ENCODE measurements around the gene MT1H. TPM values are rescaled to one million over a fixed set of nuclear protein-coding genes. Genes with fewer than 3 reads are reported as not detected.

MT1H gene
- total RNA-seq, 1 donor from 2014 or later = not detected

DNA sequence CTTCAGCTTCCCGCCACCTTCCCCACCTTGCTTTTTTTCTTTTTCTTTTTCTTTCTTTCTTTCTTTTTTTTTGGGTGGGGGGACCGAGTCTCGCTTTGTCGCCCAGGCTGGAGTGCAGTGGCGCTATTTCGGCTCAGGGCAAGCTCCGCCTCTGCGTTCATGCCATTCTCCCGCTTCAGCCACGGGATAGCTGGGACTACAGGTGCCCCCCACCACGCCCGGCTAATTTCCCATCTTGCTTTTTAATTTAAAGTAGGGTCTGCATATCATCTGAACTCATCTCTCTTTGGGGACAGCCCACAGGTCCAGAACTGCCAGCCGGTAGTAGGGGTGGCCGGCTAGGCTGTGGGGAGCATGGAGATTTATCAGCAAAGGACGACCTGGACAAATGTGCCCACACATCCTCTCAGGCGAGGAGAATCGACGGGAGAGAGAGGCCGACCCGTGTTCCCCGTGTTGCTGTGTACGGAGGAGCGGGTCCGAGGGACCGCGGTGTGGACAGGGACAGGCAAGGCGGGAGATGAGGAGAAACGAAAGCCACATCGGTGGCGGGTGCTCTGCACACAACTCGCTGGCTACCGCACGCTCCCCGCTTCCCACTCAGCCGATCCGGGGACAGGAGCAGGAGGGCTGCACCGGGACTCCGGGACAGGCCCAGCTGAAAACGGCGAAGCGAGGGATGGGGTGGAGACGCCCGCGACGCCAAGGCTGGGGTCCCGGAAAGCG is 34.7 kb upstream of the MT1H start:
- intact Hi-C loops (cut with DNase I) = no loop called here
- ATAC-seq (no peak), DNase-seq (ENCODE audit: low spot score) (peak; percentile 53)

DNA sequence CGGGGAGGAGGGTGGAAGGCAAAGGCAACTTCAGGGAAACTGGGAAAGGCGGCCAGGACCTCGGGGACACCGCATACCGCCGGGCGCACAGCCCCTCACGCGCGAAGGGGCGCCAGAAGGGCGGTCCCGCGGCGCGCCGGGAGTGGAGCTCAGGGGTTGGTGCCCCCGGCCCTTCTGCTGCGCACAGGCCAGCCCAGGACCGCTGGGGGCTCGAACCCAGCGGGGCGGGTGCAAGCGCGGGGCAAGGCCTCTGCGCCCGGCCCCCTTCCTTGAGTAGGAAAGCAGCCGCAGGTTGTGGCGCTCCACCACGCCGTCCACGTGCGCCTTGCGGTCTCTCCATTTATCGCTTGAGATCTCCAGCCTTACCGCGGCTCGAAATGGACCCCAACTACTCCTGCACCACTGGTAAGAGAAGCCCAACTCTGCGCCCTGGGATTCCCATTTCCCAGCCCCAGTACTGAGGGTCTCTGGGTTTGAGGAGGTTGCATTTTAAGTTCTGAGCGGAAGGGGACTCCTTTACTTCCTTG is 34.1 kb upstream of the MT1H start:
- ATAC-seq = no peak
- intact Hi-C loops (cut with DNase I) = no loop called here
- DNase-seq (ENCODE audit: low spot score) = no peak

DNA sequence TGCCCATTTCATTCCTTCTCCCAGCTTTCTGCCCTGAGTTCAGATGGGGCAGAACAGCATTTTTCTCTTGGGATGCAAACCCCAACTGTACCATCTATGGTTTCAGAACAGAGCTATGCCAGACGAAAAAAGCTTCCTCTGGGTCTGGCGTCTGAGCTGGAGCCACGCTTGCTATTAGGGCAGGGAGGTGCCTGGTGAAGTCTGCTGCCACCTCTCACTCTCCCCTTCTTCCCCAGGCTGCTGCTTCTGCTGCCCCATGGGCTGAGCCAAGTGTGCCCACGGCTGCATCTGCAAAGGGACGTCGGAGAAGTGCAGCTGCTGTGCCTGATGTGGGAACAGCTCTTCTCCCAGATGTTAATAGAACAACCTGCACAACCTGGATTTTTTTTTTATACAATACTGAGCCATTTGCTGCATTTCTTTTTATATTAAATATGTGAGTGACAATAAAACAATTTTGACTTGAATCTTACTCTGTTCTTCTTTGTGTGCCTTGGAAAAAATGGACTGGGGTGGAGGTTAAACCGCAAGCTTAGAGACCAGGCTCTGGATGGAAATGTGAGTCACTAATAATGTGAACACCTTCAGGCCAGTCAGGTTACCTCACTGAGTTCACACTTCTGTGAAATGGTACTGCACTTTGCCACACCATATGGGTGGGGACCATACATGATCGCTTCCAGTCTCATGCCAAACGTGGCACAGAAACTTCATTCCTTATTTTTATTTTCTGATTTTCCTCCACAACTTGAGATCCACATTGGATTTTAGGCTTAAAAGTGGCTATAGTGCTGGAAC is 32.8 kb upstream of the MT1H start:
- intact Hi-C loops (cut with DNase I) = no loop called here
- DNase-seq (ENCODE audit: low spot score) (peak; percentile 27), ATAC-seq (no peak)

DNA sequence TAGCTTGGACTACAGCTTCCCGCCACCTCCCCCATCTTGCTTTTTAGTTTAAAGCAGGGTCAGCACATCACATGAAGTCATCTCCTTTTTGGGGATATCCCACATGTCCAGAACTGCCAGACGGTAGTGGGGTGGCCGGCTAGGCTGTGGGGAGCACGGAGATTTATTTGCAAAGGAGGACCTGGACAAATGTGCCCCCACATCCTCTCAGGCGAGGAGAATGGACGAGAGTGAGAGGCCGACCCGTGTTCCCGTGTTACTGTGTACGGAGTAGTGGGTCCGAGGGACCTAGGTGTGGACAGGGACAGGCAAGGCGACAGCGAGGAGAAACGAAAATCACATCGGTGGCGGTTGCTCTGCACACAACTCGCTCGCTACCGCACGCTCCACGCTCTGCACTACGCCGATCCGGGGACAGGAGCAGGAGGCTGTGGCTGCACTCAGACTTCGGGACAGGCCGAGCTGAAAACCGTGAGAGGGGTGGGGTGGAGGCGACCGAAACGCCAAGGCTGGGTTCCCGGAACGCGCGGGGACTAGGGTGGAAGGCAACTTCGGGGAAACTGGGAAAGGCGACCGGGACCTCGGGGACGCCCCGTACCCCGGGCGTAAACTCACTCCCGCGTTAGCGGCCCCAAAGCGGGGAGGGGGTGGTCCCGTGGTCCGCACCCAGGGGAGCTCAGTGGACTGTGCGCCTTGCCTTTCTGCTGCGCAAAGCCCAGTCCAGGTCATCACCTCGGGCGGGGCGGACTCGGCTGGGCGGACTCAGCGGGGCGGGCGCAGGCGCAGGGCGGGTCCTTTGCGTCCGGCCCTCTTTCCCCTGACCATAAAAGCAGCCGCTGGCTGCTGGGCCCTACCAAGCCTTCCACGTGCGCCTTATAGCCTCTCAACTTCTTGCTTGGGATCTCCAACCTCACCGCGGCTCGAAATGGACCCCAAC is 31.5 kb upstream of the MT1H start, which contains the start of gene MT1A:
Gene MT1A (plus strand): TSS at position 853 of the 937 bp plus-strand sequence. CDS start 73 bp downstream, at position 926.
- DNase-seq (ENCODE audit: low spot score) = peak; percentile 87
- intact Hi-C loops (cut with DNase I) = no loop called here

DNA sequence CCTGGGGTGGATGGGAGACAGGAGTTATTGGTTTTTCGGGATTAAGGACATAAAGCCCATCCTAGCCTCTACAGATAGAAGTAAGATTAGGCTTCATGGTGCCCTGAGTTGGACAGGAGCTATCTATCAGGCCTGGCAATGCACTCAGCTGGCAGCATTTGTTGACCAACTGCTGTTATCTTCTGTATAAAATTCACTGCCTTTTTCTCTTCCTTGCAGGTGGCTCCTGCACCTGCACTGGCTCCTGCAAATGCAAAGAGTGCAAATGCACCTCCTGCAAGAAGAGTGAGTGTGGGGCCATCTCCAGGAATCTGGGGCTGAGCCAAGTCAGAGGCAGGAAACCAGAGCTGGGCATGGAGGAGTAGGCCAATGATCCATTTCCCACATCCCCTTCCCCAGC is 30.6 kb upstream of the MT1H start:
- DNase-seq (ENCODE audit: low spot score) (peak; percentile 45), ATAC-seq (no peak)
- intact Hi-C loops (cut with DNase I) = no loop called here

More for the DNA sequence above, 31.5 kb upstream of the MT1H start, which contains the start of gene MT1A:
- peak; percentile 88 for ATAC-seq

DNA sequence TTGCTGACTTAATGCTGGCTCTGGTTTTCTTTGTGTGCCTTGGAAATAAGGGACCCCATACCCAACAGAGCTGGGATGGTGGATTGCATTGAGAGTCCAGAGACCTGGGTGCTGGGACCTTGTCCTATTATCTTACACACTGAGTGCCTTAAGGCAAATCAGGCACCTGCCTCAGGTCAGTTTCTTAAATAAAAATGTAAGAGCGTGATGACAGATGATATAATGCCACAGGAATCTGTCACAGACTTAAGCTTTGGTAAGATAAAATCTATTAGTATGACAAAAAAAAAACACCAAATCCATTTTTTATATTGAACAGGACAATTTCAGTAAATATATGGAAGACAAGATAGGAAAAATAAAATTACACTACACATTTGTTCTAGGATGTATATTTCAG is 29.5 kb upstream of the MT1H start:
- no peak for DNase-seq (ENCODE audit: low spot score)

DNA sequence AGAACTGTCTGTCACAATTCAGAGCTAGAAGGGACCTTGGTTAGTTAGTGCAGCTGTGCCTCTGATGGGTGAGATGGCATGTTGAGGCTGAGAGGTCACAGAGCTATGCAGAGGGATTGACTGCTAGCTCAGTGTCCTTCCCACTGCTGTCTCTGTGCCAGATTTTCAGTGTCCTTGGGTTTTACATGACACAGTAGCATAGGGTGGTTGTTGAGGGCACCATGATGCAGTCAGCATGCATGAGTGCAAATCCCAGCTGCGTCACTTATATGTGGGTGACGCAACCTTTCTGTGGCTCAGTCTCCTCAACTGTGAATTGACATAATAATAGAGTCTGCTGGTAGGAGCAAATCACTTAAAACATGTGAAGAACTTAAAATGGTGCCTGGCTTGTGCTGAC is 28.4 kb upstream of the MT1H start:
- DNase-seq (ENCODE audit: low spot score) = no peak
- no peak for ATAC-seq
- intact Hi-C loops (cut with DNase I) = no loop called here

More for the DNA sequence above, 29.5 kb upstream of the MT1H start:
- ATAC-seq = no peak
- intact Hi-C loops (cut with DNase I) = no loop called here

DNA sequence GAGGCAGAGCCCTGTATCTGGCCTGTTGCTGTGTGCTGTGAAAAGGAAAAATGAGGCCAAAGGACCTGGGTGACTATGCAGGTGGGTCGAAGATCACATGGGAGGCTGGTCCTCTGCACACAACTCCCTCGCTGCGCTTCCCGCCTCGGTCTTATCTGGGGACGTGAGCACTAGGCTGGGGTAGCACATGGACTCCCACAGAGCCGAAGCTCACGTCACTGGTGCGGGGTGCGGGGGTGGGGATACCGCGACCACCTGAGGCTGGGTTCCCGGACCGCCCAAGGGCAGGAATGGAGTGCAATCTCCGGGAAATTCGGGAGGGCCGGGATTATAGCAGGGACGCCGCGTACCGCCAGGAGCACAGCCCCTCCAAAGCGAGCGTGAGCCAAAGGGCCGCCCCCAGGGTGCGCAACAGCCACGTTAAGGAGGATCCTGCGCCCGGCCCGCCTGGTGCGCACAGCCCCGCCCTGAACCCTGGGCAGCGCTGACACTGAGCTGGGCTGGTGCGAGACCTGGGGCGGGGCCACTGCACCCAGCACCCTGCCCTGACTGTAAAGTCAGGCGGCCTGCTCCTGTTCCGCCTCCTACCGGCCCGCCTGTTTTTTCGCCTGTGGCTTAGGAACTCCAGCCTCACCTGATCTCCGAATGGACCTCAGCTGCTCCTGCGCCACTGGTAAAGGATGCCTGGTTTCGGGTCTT is 26.4 kb upstream of the MT1H start:
- DNase-seq (ENCODE audit: low spot score) = peak; percentile 75
- peak; percentile 90 for ATAC-seq
- intact Hi-C loops (cut with DNase I) = no loop called here

DNA sequence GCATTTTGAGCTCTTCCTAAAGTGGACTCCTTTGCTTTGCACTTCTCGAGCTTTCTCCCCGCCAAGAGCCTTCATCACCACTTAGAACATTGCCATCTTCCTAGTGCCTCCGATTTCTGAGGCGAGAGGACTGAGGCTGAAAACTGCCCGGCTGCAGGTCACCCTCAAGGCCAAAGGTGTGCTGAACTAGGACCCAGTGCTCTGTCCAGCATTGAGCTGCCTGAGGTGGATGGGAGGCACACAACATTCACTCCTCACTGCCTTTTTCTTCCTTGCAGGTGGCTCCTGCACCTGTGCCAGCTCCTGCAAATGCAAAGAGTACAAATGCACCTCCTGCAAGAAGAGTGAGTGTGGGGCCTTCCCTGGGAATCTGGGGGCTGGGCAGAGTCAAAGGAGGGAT is 25.8 kb upstream of the MT1H start:
- ATAC-seq (no peak), DNase-seq (ENCODE audit: low spot score) (no peak)
- intact Hi-C loops (cut with DNase I) = no loop called here

DNA sequence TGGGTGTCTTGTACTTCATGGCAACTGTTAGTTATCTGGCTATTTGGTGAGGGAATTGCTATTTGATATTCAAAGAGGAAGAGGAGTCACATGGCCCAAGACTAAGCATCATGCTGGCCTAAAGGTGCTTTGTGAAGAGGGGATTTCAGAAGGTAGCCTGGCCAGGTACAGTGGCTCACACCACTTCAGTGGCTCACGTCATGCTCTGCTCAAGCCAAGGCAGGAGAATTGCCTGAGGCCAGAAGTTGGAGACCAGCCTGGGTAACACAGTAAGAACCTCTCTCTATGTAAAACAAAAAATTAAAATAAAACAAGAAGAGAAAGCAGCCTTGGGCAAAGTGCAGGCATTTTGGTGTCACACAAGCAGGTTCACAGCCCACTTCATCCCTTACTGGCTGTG is 24.3 kb upstream of the MT1H start:
- intact Hi-C loops (cut with DNase I) = no loop called here
- ATAC-seq (no peak), DNase-seq (ENCODE audit: low spot score) (no peak)

DNA sequence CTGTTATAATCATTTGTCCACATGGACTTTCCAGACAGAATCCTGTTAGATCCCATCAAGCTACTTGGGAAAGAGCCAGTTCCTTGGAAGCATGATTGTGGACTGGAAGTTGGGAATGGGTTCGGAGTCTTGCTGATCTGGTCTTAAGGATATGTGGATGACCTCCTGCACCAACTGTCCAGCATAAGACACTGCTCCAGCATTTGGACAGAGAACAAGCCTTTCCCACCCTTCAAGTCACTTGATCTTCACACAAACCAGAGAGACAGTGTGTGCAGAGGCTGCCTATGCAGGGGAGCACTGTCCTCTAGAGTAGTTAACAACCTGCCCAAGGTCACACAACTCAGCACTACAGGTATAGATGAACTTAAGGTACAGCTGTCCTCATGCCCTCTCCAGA is 23.8 kb upstream of the MT1H start:
- ATAC-seq (no peak), DNase-seq (ENCODE audit: low spot score) (no peak)
- intact Hi-C loops (cut with DNase I) = no loop called here

DNA sequence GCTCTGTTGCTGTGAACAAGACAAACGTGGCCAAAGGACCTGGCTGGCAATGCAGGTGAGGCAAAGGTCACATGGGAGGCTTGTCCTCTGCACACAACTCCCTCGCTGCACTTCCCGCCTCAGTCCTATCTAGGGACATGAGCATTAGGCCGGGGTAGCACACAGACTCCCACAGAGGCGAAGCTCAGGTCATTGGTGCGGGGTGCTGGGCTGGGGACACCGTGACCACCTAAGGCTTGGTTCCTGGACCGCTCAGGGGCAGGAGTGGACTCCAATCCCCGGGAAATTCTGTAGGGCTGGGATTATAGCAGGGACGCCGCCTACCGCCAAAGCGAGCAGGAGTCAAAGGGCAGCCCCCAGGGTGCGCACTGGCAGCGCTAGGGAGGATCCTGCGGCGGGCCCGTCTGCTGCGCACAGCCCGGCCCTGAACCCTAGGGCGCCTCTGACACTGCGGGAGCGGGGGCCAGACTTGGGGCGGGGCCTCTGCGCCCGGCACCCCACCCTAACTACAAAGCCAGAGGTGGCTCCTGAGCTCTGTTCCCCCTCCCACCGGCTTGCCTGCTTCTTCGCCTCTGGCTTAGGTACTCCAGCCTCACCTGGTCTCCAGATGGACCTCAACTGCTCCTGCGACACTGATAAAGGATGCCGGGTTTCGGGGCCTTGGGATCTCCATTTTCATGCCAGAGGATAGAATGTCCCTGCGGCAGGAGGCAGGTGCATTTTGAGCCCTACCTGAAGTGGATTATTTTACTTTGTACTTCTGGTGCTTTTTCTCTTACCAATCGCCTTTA is 21.8 kb upstream of the MT1H start:
- intact Hi-C loops (cut with DNase I) = no loop called here
- ATAC-seq (no peak), DNase-seq (ENCODE audit: low spot score) (no peak)

DNA sequence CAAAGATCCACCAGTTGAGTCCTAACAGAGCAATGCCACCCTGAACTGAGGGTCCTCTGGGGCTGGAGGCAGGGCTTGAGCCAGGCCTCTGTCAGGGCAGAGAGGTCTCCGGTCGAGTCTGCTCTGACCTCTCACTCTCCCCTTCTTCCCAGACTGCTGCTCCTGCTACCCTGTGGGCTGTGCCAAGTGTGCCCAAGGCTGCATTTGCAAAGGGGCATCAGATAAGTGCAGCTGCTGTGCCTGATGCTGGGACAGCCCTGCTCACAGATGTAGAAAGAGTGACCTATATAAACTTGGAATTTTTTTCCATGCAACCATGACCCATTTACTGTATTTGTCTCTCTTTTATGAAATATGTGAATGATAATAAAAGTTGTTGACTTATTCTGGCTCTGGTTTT is 20.3 kb upstream of the MT1H start:
- intact Hi-C loops (cut with DNase I) = no loop called here
- DNase-seq (ENCODE audit: low spot score) = no peak
- no peak for ATAC-seq

DNA sequence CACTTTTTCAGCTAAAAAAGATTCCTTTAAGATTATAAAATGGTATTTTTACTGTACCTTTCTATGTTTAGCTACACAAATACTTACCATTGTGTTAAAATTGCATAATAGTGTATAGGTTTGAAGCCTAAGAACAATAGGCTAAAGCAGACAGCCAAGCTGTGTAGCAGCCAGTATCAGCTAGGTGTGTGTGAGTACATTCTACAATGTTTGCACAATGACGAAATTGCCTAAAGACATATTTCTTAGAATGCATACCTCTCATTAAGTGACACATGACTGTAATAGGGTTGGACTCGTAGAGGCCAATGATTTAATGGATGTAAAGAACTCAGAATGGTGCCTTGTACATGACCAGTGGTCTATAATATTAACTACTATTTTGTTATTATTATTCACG is 19.8 kb upstream of the MT1H start:
- ATAC-seq (no peak), DNase-seq (ENCODE audit: low spot score) (no peak)
- intact Hi-C loops (cut with DNase I) = no loop called here

DNA sequence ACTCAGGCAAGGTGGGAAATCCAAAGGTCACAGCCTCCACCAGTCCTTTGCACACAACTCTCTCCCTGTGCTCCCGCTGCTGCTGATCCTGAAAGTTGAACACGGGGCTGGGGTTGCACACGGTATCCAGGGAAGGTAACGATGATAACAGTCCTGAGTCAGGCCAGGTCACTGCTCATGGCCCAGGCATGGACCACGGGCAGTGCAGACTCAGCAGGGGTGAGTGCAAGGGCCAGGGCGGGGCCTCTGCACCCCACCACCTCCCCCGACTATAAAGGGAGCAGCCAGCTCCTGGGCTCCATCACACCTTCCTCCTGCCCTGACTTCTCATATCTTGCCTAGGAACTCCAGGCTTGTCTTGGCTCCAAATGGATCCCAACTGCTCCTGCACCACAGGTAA is 18.0 kb upstream of the MT1H start, which contains the start of gene MT1B:
Gene MT1B (plus strand): TSS at position 301 of the 400 bp plus-strand sequence. CDS start 68 bp downstream, at position 369.
- ATAC-seq (no peak), DNase-seq (ENCODE audit: low spot score) (no peak)
- intact Hi-C loops (cut with DNase I) = no loop called here

DNA sequence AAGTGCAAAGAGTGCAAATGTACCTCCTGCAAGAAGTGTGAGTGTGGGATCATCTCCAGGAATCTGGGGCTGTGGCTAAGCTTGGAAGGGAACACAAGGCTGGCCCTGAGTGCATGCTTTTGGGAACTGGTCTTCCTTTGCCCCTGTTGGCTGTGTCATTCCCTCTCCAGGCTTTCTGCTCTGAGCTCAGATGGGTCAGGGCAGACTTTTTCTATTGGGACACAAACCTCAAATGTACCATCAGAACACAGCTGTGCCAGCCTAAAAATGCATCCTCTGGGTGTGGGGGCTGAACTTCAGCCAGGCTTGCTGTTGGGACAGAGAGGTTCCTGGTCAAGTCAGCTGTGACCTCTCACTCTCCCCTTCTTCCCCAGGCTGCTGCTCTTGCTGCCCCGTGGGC is 17.0 kb upstream of the MT1H start:
- intact Hi-C loops (cut with DNase I) = no loop called here
- ATAC-seq (no peak), DNase-seq (ENCODE audit: low spot score) (no peak)

DNA sequence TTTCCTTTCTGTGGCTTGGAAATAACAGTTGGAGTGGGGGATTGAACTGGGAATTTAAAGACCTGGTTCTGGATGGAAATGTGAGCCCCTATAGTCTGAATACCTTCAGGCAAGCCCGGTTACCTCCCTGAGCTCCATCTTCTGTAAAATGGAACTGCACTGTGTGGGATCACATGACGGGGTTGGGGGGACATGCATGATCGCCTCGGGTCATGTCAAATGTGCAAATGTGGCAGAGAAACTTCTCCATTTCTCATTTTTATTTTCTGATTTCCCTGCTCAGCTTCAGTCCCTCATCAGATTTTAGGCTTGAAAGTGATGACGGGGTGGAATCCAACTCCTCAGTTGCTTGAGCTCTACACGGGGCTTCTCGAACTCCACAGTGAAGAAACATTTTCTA is 16.4 kb upstream of the MT1H start:
- ATAC-seq (no peak), DNase-seq (ENCODE audit: low spot score) (no peak)
- intact Hi-C loops (cut with DNase I) = no loop called here

All from sciatic nerve (tissue), 2 donors.